GM06990 (cell line): ENCODE data around the gene SRSF5.

Experiments
- DNase-seq: peaks from one replicate; pipeline ENCODE4 v3.0.0-alpha.2; 2011; ENCODE audit not compliant: insufficient read length; ENCODE audit errors: extremely low read depth
- H3K27me3 ChIP-seq: replicated peaks from 2 replicates; pipeline ENCODE4 v1.6.0; 2011; ENCODE audit warnings: low read length; ENCODE audit not compliant: control insufficient read depth, insufficient read depth
- H3K36me3 ChIP-seq: 2 replicates; pipeline ENCODE4 v1.5.1; 2011; ENCODE audit warnings: low read length; ENCODE audit not compliant: control insufficient read depth, insufficient read depth
- H3K4me3 ChIP-seq: replicated peaks from 2 replicates; pipeline ENCODE4 v1.5.1; 2011; ENCODE audit warnings: low read depth, mild to moderate bottlenecking, control low read depth, low read length
- CTCF ChIP-seq: IDR thresholded peaks from 2 replicates; pipeline ENCODE4 v1.5.1; 2011; ENCODE audit warnings: low read length, control low read depth, mild to moderate bottlenecking, inconsistent platforms; ENCODE audit not compliant: insufficient read depth, poor library complexity, severe bottlenecking

The SRSF5 gene

DNA sequence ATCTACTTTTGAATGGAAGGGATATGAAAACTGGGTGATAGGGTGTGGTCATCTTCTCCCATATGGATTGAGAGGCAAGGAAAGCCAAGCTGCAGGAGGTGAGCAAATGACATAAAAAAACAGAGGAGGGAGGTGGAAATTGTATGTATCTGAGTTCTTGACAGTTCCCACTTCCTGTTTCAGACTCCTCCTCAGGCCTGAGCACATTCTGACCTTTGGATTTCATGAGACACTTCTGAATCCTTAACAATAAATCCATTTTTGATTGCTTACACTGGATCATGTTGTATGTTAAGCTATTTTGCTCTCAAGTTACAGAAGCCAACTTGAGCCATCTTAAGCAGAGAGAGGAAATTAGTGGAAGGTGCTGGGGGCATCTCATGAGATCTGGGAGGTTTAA, 11.6 kb upstream of the SRSF5 start:
- no peak for TF ChIP-seq CTCF
- H3K27me3 ChIP-seq: no peaks in the 10 kb centered on the region
- DNase-seq: no peak
- no peaks in the 10 kb centered on the region for H3K36me3 ChIP-seq
- H3K4me3 ChIP-seq: no peak overlapping the region

DNA sequence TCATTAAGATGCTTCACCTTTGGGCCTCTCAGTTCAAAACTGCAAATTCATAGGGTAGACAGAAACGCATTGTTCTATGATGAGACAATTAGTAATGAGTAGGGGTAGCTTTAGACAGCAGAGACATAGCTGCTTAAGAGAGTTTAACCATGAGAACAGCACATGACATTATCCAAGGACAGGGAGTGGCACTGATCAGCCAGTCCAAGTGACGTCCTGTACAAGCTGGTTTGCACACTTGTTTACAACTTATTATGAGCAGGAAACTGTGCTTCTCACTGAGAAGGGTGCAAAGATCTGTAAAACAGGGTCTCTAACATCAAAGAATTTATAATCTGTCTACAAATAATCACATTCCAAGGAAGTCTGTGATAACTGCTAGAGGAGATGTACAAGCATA, 11.2 kb upstream of the SRSF5 start:
- TF ChIP-seq CTCF: no peak
- no peak overlapping the region for H3K4me3 ChIP-seq
- DNase-seq: no peak

GRCh38 chr14:69756298-69756697, 10.6 kb upstream of the SRSF5 start:
- TF ChIP-seq CTCF: no peak
- H3K27me3 ChIP-seq: no peaks in the 10 kb centered on the region

More for the DNA sequence above, 11.2 kb upstream of the SRSF5 start:
- Histone ChIP-seq H3K27me3 (no peaks in the 10 kb centered on the region), H3K36me3 (no peaks in the 10 kb centered on the region)

GRCh38 chr14:69760810-69761209, 6.1 kb upstream of the SRSF5 start:
- no peaks in the 10 kb centered on the region for H3K27me3 ChIP-seq
- no peak for DNase-seq
- H3K4me3 ChIP-seq: no peak overlapping the region
- no peaks in the 10 kb centered on the region for H3K36me3 ChIP-seq
- TF ChIP-seq CTCF: no peak

More at GRCh38 chr14:69756298-69756697, 10.6 kb upstream of the SRSF5 start:
- no peaks in the 10 kb centered on the region for H3K36me3 ChIP-seq
- no peak for DNase-seq
- H3K4me3 ChIP-seq: no peak overlapping the region

DNA sequence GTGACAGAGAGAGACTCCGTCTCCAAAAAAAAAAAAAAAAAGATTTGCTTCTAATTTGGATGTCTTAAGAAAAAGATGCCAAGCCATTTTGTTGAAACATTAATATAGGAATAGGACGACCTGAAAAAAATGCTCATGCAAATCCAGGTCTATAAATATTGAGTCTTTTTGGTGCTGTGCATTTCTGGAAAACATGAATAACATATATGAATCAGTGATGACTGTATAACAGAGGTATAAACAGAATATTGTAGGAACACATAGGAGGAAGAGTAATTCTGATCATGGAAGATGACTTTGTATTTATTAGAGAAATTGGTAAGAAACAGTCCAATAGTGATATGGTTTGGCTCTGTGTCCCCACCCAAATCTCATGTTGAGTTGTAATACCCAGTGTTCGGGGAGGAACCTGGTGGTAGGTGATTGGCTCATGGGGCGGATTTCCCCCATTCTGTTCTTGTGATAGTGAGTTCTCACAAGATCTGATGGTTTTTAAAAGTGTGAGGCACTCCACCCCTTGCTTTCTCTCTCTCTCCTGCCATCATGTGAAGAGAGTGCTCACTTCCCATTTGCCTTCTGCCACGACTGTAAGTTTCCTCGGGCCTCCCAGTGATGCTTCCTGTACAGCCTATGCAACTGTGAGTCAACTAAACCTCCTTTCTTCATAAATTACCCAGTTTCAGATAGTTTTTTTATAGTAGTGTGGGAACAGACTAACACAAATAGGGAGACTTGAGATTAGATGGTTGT, 3.0 kb upstream of the SRSF5 start:
- Histone ChIP-seq H3K27me3 (no peaks in the 10 kb centered on the region), H3K36me3 (peaks cover 8% of the 10 kb centered on the region), H3K4me3 (no peak overlapping the region)
- no peak for DNase-seq
- no peak for TF ChIP-seq CTCF
